ENCODE results near the gene PRKCB. TPM values are rescaled to one million over a fixed set of nuclear protein-coding genes. Genes with fewer than 3 reads are reported as not detected.

Gene PRKCB
- total and polyA plus RNA-seq, 4 donors: 1.6 to 9.4 (median 4.0) TPM

DNA sequence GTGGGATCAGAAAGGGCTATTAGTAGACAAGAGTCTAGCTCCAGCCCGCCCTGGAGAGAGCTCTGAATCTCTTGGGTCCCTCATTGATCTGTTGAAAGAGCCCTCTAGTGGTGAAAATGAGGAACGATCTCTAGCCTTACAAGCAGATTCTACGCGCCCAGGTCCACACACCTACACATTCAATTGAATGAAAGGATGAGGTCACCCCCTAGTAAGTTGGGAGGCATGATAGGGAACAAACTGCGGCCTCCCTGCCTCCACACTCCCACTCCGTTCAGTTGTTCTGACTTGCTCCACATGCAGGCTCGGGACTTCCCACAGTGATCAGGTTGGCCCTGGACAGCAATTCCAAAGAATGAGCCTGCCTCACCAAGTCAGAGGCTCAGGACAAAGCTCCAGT lies 417.4 kb downstream of the PRKCB start:
- TF ChIP-seq YY1 (IDR thresholded peaks at IDR 0.05) (no peak), CTCF (IDR thresholded peaks at IDR 0.05; ENCODE audit: low read depth, low read length, missing input control) (peak; percentile 59), RAD21 (IDR thresholded peaks at IDR 0.05) (peak; percentile 65 to 76)
- TF ChIP-seq, protein P1, sequence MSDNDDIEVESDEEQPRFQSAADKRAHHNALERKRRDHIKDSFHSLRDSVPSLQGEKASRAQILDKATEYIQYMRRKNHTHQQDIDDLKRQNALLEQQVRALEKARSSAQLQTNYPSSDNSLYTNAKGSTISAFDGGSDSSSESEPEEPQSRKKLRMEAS (IDR thresholded peaks at IDR 0.05): no peak
- Histone ChIP-seq H3K27ac (ENCODE audit: low read depth in 1 of 2, low read length in 2 of 2) (no peak overlapping the region), H3K27me3 (ENCODE audit: control insufficient read depth in 4 of 4, insufficient read depth in 4 of 4, low read length in 3 of 4) (peaks cover 0 to 9% (median 5%) of the 10 kb centered on the region in 4 donors), H3K4me3 (ENCODE audit: low read depth in 1 of 3, low read length in 3 of 3) (no peak overlapping the region), H3K36me3 (ENCODE audit: control insufficient read depth in 4 of 4, insufficient read depth in 3 of 4, low read depth in 1 of 4, low read length in 3 of 4) (no peaks in the 10 kb centered on the region), H3K4me1 (ENCODE audit: control insufficient read depth in 4 of 4, insufficient read depth in 4 of 4, low read length in 3 of 4) (no peaks in the 10 kb centered on the region), H3K9ac (ENCODE audit: low read depth in 1 of 2, low read length in 2 of 2) (no peak overlapping the region), H3K9me3 (ENCODE audit: control insufficient read depth in 4 of 4, low read length in 3 of 4) (no peaks in the 10 kb centered on the region)
- 14% methylated on average over 7 of the region's 7 CpGs for WGBS
- no peak for DNase-seq (ENCODE audit: low spot score)

DNA sequence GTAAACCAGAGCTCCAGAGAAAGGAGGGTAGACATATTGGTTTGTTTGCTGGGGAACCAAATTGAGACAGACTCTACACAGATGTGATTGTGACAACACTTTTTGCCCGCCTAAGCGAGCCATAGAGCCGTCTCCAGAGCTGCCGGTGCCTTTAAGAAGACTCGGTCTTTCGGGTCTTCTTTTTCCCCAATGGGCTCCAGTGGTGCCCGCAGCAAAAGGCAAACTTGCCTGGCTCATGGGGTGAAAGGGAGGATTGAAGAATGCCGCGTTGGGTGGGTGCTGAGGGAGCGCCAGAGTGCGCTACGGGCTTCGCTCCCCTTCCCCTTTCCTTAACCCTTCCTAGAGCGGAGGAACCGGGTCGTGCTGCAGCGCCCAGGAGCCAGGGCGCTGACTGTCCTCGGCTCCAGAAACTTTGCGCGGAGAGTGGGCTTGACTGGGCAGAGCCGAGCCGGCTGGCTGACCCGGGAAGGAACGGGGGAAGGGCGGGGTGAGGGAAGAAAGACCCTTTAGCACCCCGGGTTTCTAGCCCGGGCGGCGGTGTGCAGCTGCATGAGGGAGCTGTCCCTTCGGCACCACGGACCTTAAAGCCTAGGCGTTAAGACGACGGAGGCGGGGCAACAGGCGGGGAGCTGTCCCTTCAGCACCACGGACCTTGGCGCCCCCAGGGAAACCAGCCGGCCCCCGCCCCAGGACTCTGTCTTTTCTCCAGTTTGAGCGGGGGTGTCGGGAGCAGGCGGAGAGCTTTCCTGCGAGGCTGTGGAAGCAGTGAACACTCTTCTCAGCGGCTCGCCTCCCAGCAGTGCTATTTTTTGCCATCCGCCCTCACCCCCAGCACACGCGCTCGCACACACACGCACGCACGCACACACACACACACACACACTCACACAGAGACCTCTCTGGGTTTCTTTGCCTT lies 419.9 kb downstream of the PRKCB start, which contains the start of gene CACNG3:
CACNG3 (plus strand) TSS at position 880 of the 916 bp plus-strand sequence. CDS start 420 bp downstream, outside the sequence.
- peak; percentile 51 for DNase-seq (ENCODE audit: low spot score)
- Histone ChIP-seq H3K9ac (ENCODE audit: low read depth in 1 of 2, low read length in 2 of 2) (no peak within 1 kb of the TSS), H3K27ac (ENCODE audit: low read depth in 1 of 2, low read length in 2 of 2) (no peak within 1 kb of the TSS), H3K4me3 (ENCODE audit: low read depth in 1 of 3, low read length in 3 of 3) (no peak within 1 kb of the TSS), H3K27me3 (ENCODE audit: control insufficient read depth in 4 of 4, insufficient read depth in 4 of 4, low read length in 3 of 4) (peaks cover 4 to 10% (median 7%) of the 10 kb centered on the region in 4 donors), H3K4me1 (ENCODE audit: control insufficient read depth in 4 of 4, insufficient read depth in 4 of 4, low read length in 3 of 4) (no peaks in the 10 kb centered on the region), H3K9me3 (ENCODE audit: control insufficient read depth in 4 of 4, low read length in 3 of 4) (no peaks in the 10 kb centered on the region), H3K36me3 (ENCODE audit: control insufficient read depth in 4 of 4, insufficient read depth in 3 of 4, low read depth in 1 of 4, low read length in 3 of 4) (no peaks in the 10 kb centered on the region)
- 5% methylated on average over 54 of the region's 54 CpGs for WGBS
- TF ChIP-seq, protein P2, sequence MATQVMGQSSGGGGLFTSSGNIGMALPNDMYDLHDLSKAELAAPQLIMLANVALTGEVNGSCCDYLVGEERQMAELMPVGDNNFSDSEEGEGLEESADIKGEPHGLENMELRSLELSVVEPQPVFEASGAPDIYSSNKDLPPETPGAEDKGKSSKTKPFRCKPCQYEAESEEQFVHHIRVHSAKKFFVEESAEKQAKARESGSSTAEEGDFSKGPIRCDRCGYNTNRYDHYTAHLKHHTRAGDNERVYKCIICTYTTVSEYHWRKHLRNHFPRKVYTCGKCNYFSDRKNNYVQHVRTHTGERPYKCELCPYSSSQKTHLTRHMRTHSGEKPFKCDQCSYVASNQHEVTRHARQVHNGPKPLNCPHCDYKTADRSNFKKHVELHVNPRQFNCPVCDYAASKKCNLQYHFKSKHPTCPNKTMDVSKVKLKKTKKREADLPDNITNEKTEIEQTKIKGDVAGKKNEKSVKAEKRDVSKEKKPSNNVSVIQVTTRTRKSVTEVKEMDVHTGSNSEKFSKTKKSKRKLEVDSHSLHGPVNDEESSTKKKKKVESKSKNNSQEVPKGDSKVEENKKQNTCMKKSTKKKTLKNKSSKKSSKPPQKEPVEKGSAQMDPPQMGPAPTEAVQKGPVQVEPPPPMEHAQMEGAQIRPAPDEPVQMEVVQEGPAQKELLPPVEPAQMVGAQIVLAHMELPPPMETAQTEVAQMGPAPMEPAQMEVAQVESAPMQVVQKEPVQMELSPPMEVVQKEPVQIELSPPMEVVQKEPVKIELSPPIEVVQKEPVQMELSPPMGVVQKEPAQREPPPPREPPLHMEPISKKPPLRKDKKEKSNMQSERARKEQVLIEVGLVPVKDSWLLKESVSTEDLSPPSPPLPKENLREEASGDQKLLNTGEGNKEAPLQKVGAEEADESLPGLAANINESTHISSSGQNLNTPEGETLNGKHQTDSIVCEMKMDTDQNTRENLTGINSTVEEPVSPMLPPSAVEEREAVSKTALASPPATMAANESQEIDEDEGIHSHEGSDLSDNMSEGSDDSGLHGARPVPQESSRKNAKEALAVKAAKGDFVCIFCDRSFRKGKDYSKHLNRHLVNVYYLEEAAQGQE (IDR thresholded peaks at IDR 0.05): peak; percentile 98
- TF ChIP-seq, protein P3, sequence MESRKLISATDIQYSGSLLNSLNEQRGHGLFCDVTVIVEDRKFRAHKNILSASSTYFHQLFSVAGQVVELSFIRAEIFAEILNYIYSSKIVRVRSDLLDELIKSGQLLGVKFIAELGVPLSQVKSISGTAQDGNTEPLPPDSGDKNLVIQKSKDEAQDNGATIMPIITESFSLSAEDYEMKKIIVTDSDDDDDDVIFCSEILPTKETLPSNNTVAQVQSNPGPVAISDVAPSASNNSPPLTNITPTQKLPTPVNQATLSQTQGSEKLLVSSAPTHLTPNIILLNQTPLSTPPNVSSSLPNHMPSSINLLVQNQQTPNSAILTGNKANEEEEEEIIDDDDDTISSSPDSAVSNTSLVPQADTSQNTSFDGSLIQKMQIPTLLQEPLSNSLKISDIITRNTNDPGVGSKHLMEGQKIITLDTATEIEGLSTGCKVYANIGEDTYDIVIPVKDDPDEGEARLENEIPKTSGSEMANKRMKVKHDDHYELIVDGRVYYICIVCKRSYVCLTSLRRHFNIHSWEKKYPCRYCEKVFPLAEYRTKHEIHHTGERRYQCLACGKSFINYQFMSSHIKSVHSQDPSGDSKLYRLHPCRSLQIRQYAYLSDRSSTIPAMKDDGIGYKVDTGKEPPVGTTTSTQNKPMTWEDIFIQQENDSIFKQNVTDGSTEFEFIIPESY (IDR thresholded peaks at IDR 0.05): no peak
